ENCODE data around the gene RAB44.

GRCh38 chr6:36651659-36652379 lies 45.8 kb upstream of the RAB44 start:
- TF ChIP-seq MXD4 (CRISPR knock-in tag; IDR thresholded peaks at IDR 0.05; ENCODE audit: borderline replicate concordance) (no peak), CTCF (IDR thresholded peaks at IDR 0.05) (no peak), STAT6 (CRISPR knock-in tag; conservative IDR thresholded peaks at IDR 0.05; ENCODE audit: low read depth) (no peak), CBFB (CRISPR knock-in tag; IDR thresholded peaks at IDR 0.05; ENCODE audit: low read depth) (no peak), ZNF219 (CRISPR knock-in tag; IDR thresholded peaks at IDR 0.05; ENCODE audit: borderline replicate concordance) (no peak), ZBTB43 (CRISPR knock-in tag; IDR thresholded peaks at IDR 0.05) (no peak), GABPB1 (CRISPR knock-in tag; IDR thresholded peaks at IDR 0.05) (no peak), SMAD3 (CRISPR knock-in tag; IDR thresholded peaks at IDR 0.05; ENCODE audit: borderline replicate concordance) (no peak), SP1 (CRISPR knock-in tag; conservative IDR thresholded peaks at IDR 0.05) (no peak), ZNF138 (CRISPR knock-in tag; conservative IDR thresholded peaks at IDR 0.05) (no peak), JUN (CRISPR knock-in tag; IDR thresholded peaks at IDR 0.05) (no peak), MAX (CRISPR knock-in tag; IDR thresholded peaks at IDR 0.05) (no peak)

Measured in WTC11 (cell line).